NCI-H345 (cell line): ENCODE results near the gene TMEM132E.

Experiments used
- DNase-seq: peaks from one replicate; lab custom pipeline; 2025; lab: John Stamatoyannopoulos, UW

TMEM132E gene

DNA sequence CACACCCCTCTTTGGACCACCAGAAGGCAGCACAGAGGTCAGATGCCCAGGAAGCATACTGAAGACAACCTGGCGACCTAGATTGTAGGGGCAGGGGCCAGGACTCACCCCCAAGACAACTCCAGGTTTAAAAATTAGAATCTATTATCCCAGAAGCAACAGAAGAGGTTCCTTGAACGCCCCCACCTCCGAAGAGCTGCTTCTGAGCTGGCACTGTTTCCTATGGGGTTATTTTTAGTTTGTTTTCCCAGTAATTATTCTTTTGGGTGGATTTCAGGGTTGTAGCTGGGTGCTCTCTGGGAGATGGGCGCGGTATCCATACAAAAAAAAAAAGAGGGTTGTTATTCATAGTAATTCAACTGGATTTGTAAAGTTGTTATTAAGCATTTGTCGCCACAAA, 10.4 kb upstream of the TMEM132E start:
- no peak for DNase-seq

DNA sequence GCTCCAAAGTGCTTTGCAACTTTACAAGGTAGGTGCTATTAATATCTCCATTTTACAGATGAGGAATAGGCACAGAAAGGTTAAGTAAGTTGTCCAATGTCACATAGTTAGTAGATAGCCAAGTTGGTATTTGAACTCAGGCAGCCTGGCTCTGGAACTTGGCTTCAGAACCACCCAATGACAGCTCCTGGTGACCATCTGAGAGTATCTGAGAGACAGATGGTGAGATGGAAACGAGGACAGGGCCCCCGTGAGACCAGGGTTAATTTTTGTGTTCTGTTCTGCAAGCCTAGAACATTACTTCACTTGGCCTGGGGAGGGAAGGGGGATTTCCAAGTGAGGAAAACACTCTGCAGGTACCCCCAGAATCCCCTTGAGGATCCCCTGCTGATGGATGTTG, 9.8 kb upstream of the TMEM132E start:
- no peak for DNase-seq

DNA sequence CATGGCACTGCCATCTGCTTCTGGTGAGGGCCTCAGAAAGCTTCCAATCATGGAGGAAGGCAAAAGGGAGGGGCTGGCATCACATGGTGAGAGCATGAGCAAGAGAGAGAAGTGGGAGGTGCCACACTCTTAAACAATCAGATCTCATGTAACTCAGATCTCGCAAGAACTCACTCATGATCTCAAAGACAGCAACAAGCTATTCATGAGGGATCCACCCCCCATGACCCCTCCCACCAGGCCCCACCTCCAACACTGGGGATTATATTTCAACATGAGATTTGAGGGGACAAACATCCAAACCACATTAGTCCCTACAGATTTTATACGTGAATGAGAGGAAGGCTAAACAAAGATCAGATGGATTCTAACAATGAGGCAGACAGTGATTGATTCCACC, 8.9 kb upstream of the TMEM132E start:
- DNase-seq: no peak

DNA sequence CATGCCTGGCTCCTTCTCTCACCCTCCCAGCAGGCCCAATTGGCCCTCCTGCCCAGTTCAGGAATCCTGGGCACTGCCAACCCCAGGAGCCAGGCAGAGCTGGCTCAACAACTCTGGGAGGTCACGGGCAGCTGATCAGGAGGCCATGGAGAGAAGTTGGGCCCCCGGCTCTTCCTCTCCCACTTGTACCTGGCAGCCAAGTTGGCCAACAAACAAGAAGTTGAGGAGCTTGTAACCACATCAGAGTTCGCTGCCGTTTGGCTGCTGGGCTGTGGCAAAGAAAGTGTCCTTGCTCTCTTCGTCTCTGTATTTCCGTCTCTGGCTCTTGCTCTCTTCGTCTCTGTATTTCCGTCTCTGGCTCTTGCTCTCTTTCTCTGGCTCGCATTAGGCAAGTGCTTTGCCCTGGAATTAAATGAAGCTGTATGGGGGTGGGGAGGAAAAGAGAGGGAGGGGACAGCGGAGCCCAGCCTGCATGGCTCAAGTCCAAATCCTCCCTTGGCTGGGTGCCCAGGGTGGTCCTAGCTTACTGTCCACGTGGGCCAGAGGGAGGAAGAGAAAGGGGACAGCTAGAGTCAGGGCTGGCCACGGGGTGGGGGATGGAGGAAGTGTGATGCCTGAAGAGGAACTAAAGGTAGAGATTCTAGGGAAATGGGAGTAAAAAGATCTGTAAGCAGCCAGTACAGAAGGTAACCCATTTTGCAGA, 7.8 kb upstream of the TMEM132E start:
- DNase-seq: no peak

DNA sequence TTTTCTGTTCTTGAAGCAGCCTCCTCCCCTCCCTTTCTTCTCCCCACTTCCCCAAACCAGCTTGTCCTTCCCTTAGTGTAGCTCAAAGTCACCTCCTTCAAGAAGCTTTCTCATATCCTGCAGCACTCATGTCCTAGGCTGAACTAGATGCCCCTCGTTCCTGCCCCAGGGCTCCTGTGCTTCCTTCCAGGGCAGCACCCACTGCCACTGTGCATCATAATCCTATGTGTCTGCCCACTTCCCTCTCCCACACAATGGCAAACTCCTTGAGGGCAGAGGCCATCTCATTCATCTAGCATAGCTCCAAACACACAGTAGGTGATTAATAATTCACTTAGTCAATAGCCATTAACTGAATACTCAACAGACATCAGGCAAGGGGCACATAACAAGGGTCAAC, 6.9 kb upstream of the TMEM132E start:
- no peak for DNase-seq

DNA sequence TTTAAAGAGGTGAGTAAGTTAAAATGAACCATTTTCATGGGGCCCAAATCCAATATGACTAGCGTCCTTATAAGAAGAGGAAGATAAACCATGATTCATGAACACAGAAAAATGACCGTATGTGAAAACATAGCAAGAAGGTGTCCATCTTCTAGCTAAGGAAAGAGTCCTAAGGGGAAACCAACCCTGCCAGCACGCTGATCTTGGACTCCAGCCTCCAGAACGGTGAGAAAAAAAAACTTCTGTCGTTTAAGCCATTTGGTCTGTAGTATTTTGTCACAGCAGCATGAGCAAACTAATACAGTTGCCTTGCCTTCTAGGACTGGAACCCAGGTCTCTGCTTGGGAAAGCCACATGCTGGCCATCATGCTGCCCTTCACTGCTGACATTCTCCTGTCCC, 4.2 kb upstream of the TMEM132E start:
- DNase-seq: no peak

DNA sequence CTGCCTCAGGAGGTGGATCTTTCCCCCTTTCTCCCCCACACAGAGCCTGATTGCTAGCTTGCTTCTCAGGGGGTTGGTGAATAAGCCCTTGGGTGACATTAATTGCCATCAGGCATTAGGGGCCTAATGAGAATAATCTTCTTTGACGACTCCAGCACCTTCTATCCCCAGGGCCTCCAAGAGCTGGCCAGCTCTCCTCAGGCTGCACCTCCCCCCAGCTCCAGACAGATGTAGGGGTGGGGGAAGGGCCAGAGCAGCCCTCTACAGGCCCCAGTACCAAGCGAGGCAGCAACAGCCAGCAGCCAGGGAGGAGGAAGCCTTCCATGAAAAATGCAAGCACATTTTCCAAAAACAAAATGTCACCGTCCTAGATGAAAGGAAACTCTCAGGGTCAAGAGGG, 1.4 kb upstream of the TMEM132E start:
- no peak for DNase-seq

DNA sequence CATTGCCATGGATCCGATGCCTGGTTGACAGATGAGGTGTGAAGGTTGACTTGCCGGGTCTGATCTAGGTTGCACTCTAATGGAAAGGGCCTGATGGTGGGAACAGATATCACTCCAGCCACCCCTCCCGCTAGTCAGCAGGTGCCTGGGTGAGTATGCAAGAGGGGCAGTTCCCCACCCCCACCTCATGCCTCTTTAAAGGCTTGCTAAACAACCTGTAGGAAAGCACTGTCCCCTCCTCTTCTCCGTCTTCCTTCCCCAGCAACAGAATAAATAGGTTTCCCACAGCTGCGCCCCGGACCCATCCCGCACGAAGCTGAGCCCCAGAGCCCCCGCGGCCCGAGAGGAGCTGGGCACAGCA, 746 bp upstream of the TMEM132E start:
- no peak for DNase-seq

DNA sequence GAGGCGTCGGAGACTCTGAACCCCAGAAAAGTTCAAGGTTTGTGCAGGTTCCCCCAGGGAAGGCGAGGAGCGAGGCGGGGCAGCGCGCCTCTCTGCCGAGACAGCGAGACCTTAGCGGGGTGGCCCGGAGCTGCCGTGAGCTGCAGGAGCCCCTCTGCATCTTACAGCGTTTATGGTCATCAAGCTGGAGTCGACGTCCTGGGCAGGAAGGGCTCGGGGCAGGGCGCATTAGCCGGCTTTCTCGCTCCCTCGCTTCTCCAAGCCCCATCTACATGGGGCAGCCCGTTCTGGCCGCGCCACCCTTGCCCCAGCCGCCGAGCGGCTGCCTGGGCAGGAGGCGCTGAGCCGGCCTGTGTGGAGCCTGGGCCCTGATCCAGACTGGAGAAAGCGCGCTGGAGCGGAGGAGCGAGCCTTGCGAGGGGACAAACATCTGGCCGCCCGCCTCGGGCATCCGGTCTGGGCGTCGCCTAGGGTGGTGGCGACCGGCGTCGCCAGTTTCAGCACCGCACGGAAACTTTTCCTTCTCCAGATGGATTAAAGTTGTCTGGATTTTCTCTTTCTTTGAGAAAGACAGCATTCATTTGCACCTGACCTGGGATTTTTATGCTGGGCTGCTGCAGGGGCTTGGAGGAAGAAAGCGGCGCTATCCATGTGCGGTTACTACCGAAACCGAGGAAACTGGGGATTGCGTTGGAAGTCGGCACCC, 750 bp downstream of the TMEM132E start:
- peak; percentile 40 for DNase-seq

DNA sequence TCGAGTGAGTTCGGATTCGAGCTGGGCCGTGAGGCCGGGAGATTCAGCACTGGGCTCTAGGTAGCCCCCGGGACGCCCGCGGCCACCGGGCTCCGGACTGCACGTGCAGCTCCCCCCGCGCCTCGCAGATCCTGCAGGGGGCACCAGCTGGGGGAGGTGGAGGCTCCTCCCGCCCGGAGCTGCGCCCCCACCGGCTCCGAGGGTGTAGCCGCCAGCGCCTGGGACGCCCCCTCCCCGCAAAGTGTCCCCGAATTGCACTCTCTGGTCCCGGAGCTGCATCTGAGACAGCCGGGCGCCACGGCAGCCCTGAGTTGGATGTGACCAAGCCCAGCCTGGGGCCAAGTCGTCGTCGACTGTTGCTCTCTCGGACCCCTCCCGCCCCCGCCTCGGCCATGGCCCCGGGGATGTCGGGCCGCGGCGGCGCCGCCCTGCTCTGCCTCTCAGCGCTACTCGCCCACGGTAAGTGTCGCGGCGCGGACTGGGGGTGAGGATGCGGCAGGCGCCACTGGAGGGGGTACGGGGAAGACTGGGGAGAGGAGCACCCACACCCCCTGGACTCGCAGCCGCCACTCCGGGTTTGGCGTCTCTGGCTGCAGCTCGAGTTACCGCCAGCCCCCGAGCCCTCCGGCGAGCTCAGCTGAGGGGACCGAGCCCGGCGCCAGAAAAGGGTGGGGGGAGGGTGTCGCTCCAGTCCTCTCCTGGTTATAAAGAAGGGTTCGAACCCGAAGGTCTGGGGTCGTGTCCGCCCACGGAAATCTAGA, 1.5 kb downstream of the TMEM132E start:
- DNase-seq: peak; percentile 36

DNA sequence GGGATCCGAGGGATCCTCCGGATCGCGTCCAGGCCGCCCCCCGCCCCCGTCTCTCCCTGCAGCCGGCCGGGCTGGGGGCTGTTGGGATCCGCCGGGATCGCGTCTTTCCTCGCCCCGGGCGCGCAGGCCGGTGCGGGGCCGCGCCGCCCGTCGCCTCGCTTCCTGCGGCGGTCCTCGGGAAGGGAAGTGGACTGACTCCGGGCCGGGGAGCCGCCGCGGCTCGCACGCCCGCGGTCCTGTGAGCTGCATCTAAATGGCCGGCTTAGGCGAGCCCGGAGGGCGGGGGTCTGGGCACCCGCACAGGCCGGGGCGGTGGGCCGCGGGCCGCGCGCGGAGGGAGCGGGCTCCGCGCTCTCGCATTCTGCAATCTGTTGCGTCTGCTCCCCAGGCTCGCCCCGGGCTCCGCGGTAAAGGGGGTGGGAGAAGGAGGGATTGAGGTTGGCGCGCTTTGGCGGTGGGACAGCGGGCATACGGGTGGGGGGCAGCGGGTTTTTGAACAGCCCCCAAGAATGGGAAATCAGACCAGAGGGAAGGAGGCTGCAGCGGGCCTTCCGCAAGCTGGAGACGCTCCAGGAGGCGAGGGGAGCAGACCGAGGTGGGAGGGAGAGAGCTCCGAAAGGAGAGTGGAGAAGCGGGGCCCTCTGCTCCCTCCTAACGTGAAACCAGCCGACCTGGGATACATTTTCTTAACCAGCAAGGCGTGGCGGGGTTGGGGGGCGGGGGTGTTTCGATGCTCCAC, 2.2 kb downstream of the TMEM132E start:
- peak; percentile 10 for DNase-seq

DNA sequence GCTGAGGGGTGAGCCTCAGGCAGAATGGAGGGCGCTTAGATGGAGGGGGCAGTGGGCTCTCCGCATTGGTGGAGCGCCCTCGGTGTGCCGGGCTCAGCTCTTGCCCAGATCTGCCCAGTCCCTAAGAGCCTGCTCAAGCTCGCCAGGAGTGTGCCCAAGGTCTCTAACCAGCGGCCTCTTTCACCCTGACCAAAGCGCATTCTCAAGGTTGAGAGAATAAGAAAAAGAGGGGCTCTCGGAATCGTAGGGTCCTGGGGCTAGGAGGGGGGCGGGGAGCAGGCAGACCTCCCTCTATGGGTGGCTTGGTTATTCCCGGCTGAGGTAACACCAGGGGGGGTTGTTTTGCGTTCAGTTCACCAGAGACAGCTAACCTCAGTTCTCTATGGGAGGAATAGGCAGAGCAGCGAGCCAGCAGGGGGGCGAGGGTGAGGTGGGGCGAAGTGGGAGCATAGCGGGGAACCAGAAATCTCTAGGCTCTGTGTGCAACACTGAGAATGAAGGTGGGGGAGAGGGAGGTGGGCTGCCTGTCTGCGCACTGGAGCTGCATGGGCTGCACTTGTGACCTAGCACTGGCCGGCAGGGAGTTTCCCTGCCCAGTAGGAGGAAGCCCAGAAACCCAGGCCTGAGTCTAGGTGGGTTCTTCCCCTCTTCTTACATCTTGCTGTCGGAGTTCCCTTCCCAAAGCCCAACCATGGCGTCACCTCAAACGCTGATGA, 3.0 kb downstream of the TMEM132E start:
- no peak for DNase-seq

DNA sequence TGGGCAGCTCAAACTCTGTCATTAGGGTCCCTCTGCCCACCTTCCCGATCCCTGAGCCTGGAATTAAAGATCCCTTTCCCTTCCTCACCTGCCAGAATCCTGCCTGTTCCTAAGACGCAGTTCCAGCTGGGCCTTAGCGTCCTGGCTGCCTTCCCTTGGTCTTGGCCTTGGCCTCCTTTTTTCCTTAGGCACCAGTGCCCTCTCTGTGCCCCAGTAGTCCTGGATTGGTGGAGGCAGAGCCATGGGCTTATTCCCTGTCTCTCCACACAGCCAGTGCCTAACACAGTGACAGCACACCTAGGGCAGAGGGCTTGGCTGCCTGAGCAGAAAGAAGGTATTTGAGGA, 3.5 kb downstream of the TMEM132E start:
- no peak for DNase-seq

DNA sequence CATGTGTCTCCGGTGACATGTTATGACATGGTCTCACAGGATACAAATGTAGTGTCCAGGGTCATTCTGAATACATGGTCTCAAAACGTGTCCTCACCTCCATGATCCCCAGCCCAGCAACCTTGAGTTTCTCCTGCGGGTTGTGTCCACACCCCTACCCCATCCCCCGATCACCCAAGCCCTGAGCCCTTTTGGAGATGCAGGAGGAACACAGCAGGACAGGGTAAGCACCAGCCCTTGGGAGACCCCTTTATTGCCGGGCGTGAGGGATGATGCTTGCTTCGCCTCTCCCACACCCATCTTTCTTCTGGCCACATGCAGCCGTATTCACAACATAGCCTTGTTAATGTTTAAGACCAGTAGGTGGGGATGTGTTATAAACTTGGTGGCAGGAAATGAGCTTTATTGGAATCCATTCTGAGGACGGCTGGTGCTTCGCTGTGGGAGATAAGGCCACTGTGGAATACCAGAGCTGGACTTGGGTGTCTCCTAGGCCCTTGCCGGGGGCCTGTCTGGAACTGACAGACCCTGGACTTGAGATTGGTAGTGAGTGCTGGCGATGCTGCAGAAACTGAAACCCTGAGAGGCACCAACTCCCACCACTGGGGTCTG, 5.5 kb downstream of the TMEM132E start:
- peak; percentile 47 for DNase-seq

DNA sequence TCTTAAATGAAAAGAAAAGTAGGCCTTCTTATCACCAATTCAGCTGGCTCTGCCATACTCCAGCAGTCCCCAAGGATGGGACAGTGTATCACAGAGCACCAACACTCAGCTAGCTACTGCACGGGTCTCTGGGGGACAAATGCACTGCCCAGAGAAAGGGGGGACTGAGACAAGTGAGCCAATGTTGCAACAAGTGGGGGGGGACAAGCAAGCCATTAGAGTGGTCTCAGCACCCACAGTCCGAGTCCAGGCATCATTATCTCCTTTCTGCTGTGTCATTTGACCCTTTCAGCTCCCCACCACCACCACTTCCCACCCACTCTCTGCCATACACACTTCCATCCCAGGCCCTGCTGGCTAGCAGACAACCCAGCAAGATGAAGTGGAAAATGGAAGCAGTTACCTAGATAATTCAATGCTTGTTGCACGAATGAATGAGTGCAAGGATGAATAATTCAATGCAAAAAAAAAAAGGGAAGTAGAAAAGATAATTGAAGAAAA, 7.0 kb downstream of the TMEM132E start:
- no peak for DNase-seq

DNA sequence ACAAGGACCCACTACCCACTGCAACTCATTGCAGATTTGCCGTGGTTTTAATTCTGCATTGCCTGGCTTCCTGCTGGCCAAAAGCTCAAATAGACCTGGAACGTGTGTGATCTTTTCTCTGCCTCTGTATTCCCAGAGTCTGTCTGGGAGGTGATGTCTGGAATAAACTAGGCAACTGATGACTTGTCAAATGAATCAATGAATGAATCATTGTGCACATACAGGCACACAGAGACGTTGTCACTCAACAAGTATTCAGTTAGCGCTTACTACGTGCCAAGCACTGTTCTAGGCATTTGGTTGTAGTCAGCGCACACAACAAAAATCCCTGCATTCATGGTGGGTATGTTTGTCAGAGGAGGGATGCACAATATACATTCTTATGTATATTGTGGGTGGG, 8.9 kb downstream of the TMEM132E start:
- no peak for DNase-seq

DNA sequence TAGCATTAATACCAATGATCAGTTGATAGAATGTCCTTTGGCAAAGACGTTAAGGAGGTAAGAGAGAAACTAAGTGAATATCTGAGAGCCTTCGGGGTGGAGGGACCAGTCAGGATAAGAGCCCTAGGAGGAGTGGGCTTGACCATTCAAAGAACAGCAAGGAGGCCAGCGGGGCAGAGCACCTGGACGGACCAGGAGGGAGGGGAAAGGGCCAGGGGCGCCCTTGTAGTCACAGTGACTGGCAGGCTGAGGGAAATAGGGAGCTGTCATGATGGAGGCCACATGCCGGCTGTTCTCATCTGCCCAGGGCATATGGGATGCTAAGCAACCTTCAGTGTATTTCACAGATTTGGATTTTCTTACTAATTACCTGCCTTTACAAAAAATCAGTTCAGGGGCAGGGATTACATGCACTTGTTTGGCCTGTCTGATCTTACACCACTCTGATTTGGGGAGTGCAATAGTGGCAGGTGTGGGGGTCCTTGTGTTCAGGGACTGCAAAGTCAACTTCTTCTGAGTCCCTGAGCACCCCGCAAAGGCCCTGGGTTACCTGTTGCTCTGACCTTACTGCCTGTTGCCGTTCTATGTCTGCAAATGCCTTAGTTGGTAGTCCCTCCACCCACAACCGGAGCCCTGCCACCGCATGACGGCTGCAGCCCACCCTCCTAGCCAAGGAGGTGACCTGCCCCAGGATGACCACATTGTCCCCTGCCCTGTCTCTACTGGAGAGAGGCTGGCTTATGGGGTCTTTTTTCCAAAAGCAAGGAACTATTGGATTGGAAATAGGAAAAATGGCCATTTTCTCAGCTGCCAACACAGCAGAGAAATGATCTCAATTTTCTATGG, 10.0 kb downstream of the TMEM132E start:
- DNase-seq: no peak

DNA sequence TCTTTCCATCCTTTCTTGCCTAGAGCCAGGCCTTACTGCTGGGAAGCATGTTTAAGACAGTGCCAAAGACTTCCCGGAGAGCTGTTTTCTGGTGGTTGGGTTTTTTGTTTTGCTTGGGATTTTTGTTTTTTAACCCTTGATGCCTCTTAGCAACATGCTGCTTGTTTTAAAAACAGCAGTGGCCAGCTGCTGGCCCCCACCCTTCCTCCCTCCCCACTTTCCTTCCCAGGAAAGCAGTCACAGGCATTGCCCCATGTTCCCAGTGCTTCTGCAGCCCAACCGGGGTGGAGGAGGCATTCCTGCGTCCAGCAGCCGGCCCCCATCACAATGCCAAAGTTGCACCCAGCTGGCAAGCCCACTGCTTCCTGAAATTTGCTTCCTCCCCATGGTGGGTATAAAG, 12.6 kb downstream of the TMEM132E start:
- no peak for DNase-seq

DNA sequence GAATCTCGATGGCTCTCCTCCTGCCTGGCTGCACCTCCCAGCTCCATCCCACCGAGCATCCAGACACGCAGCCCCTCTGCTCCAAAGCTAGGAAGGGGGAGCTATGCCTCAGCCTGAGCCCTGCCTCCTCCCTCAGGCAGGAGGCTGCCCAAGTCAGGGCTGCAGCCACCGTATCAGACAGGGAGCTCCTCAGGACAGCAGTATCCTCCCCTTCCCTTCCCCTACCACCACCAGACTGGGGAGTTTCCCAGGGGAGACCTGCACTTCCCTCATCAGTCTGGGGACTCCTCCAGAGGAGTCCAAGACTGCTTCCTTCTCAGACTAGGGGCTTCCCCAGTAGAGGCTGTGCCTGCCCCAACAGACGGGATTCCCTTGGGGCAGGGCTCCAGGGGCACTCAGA, 17.5 kb downstream of the TMEM132E start:
- no peak for DNase-seq

DNA sequence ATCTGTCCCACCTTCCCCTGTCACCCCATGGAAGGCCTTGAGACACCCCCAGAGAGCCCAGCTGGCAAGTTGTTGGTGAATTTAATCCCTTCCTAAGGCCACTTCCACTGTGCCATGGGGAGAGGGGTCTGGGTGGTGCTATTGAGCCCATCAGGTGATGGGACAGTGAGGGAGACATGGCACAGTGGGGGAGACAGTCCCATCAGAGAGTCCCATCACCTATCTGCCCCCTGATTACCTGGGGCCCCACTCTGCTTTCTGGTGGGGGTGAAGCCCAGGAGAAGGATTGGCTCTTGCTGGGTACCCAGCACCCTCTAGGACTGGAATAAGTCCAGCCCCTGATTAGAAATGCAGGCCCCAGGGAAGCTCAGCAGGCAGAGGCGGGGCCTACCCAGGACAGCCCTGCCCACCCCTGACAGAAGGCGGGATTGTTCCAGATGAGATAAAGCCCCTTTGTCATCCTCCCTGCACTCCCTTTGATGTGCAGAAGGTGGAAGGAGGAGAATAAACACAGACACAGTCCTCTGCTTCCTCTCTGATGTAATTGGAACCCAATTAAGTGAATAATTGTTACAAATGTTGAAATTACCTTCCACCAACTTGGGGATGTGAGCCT, 18.9 kb downstream of the TMEM132E start:
- DNase-seq: peak; percentile 55
